DMS79 (cell line): ENCODE results near the gene NCF2.
"Not testable (repeated sequence)": the region's sequence is repeated elsewhere in the genome, so short reads cannot be mapped to it uniquely, and the experiment has no call there.

ENCODE experiments used
- DNase-seq: peaks from one replicate; lab custom pipeline; 2025; lab: John Stamatoyannopoulos, UW

Gene NCF2, protein sequence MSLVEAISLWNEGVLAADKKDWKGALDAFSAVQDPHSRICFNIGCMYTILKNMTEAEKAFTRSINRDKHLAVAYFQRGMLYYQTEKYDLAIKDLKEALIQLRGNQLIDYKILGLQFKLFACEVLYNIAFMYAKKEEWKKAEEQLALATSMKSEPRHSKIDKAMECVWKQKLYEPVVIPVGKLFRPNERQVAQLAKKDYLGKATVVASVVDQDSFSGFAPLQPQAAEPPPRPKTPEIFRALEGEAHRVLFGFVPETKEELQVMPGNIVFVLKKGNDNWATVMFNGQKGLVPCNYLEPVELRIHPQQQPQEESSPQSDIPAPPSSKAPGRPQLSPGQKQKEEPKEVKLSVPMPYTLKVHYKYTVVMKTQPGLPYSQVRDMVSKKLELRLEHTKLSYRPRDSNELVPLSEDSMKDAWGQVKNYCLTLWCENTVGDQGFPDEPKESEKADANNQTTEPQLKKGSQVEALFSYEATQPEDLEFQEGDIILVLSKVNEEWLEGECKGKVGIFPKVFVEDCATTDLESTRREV

GRCh38 chr1:183590244-183591191 lies at the start of gene NCF2:
Gene NCF2 (minus strand): TSS chr1:183590459. CDS start chr1:183590329, 130 bp downstream.
- DNase-seq: no peak

GRCh38 chr1:183638649-183639387 lies 48.6 kb upstream of the NCF2 start:
- DNase-seq: no peak

DNA sequence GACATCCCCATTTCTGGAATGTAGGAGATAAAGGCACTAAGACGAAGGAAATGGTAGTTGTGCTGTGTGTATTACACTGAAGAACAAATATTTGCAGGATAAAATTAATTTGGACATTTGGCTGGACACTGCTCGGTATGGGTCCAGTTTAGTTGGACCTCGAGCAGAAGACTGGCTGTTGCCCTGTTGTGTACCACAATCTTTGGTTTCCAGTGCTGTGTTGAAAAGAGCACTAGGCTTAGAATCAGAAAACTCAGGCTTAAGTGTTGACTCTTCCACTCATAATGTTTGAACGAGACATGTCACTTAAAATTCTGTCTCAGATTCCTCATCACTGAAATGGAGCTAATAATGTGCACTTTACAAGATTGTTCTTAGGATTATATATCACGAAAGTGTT lies 46.5 kb upstream of the NCF2 start:
- peak; percentile 7 for DNase-seq

GRCh38 chr1:183636334-183636682 lies 46.0 kb upstream of the NCF2 start:
- no peak for DNase-seq

- peak; percentile 89 for DNase-seq
Observed at GRCh38 chr1:183635606-183636333, 45.5 kb upstream of the NCF2 start, which contains the start of gene ARPC5. Gene ARPC5 (minus strand): TSS chr1:183635783. CDS start chr1:183635659, 124 bp downstream.

- DNase-seq: no peak
Observed at GRCh38 chr1:183635099-183635605, 44.9 kb upstream of the NCF2 start.

DNA sequence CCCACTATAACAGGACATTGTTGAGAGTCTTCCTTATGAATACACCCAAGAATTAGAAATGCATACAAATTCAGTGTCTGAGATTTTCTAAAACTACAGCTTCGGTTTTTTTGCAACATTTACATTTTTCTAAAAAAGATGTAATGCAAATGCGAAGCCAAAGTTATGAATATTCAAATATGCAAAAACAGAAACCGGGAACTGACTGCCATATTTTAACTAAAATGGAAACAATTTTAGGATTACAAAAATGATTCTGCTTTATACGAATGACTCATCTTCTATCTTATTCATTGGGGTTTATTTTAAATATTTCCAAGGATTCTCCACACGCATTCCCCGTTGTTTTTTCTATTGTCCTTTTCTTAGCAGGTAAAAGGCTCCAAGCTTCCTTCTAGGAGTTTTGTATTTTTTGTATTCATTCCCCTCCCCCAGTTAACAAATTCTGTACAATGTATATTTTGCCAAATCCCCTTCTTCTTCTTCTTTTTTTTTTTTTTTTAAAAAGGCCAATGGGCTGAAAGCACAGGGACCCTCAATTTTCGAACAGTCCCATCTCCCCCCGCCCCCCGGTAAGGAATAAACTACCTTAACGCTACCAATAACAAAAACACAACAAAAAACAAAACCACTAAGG lies 44.3 kb upstream of the NCF2 start:
- DNase-seq: no peak

GRCh38 chr1:183633676-183634343 lies 43.6 kb upstream of the NCF2 start:
- peak; percentile 65 for DNase-seq

GRCh38 chr1:183632964-183633363 lies 42.7 kb upstream of the NCF2 start:
- no peak for DNase-seq

DNA sequence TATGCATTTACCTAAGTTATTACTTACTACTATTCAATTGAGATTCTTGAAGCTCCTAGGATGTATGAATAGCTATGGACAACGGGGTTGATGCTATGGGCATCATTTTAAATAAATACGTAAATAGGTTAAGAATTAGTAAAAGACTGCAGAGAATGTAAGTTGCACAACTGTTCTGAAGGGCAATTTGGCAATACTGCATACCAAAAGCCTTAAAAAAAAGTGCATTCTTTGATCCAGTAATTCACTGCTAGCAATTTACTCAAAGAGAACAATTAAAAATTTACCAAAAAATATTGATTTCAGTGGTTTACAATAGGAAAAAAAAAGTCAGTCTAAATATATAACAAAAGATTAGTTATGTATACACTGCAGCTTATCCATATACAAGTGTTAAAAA lies 41.9 kb upstream of the NCF2 start:
- no peak for DNase-seq

DNA sequence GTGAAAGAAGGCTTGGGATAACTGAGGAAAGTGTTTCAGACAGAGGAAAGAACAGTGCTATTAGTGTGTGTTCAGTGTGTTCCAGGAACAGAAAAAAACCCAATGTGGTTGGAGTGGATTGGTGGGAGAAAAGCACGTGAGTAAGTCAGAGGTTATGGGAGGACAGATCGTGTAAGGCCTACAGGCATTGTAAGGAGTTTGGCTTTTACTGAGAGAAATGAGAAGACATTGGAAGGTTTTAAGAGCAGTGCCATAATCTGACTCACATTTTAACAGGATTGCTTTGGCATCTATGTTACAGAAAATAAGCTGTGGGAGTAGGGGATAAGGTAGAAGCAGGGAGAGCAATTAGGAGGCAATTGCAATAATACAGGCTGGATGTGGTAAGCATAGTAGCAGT lies 40.5 kb upstream of the NCF2 start:
- no peak for DNase-seq

DNA sequence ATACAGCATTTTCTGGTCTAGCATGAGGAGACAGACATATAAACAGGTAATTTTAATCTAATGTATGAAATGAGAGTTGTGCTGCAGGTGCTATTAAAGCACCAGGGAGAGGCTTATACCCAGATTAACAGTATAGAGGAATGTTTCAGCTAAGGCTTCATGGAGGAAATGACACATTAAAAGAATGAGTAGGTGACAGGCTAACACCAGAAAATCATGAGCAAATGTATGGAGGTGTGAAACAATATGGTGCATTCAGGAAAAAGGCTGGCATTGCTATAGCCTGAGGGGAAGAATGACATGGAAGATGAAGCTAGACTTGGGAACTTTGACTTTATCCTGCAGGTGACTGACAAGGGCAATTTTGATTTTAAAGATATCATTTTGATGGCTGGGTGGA lies 38.3 kb upstream of the NCF2 start:
- no peak for DNase-seq

GRCh38 chr1:183626236-183626635 lies 36.0 kb upstream of the NCF2 start:
- not testable (repeated sequence) for DNase-seq

DNA sequence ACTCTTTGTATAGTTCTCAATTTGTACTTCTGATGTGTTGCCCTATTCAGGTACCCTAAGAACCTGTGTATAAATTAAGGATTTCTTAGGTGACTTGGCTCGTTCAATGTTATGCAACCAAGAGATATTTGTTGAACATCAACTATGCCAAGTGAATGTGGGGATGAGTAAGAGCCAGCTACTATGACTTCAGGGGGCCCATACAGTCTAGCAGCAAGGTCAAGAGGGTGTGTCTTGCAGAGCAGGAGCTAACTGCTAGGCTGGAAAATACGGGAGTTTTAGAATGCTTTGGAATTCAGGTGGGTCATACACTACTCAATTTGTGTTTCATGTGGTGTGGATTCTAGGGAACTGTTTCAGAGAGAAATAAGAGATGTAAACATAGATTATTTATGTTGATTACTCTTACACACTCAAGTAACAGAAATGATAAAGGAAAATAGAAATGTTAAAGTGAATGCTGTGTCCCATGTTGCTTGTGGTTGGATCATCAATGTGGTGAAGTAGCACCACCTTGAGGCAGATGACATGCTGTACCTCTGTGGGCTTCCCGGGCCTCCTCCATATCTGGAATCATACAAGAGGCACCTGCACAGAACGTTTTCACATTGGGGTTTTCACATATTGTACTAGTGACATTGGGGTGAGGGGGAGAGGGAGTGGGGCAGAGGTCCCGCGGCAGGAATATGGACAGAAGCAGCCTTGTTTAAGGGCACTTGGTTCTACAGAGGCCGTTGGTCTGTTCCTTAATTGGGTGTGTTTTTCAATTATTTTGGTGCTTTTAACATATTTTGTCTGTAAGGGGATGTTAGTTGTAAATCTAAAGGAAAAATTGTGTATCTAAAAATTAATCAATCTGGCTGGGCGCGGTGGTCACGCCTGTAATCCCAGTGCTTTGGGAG lies 32.9 kb upstream of the NCF2 start:
- peak; percentile 15 for DNase-seq

GRCh38 chr1:183622013-183622412 lies 31.8 kb upstream of the NCF2 start:
- DNase-seq: no peak

- DNase-seq: no peak
Observed at GRCh38 chr1:183620311-183620710, 30.1 kb upstream of the NCF2 start.

DNA sequence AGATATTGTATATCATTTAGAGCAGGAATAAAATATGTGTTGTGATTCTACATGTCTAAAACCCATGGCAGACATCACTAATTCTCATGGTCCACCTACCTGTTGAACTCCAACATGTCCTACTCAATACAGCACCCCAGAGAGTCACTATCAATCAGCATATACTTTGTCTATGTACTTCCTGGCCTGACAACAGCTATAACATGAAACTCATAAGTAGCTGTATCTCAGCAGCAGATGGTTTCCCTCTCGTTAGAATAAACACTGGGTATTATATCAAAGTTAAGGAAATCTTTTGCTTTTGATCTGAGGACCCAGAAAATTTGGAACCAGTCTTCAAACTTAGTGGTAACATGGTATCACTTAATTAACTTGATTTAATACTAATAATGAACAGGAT lies 29.5 kb upstream of the NCF2 start:
- no peak for DNase-seq

DNA sequence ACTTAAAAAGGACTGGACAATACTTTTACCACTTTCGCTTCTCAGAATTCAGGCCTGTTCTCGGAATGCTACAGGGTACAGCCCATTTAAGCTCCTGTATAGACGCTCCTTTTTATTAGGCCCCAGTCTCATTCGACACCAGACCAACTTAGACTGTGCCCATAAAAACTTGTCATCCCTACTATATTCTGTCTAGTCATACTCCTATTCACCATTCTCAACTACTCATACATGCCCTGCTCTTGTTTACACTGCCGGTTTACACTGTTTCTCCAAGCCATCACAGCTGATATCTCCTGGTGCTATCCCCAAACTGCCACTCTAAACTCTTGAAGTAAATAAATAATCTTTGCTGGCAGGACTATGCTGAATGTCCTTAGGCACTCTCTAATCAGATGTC lies 27.9 kb upstream of the NCF2 start:
- DNase-seq: not testable (repeated sequence)

DNA sequence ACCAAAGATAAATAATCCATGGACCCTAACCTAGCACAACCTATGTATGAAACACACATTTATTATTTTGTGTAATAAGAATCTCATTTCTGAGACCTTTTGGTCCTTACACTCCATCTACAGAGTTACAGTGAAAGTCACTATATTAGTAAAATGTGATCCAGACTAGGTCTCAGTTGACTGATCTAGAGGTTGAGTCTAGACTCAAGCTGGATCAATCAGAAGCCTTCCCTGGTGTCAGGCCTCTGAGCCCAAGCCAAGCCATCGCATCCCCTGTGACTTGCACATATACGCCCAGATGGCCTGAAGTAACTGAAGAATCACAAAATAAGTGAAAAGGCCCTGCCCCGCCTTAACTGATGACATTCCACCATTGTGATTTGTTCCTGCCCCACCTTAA lies 22.7 kb upstream of the NCF2 start:
- DNase-seq: not testable (repeated sequence)
